ENCODE data around the gene NPFFR1.

NPFFR1 gene

GRCh38 chr10:70283445-70284399 lies at the start of gene NPFFR1:
NPFFR1 (minus strand) TSS chr10:70284004; CDS start chr10:70283676, 328 bp downstream.
- DNase-seq: peak; percentile 21

- DNase-seq: no peak
Observed at GRCh38 chr10:70333268-70333667, 49.5 kb upstream of the NPFFR1 start.

- DNase-seq: peak; percentile 14
Observed at GRCh38 chr10:70331486-70332268, 47.9 kb upstream of the NPFFR1 start.

- DNase-seq: no peak
Observed at GRCh38 chr10:70331160-70331485, 47.3 kb upstream of the NPFFR1 start.

- no peak for DNase-seq
Observed at GRCh38 chr10:70330671-70331070, 46.9 kb upstream of the NPFFR1 start.

- DNase-seq: no peak
Observed at GRCh38 chr10:70328967-70329366, 45.2 kb upstream of the NPFFR1 start.

- DNase-seq: no peak
Observed at GRCh38 chr10:70328018-70328417, 44.2 kb upstream of the NPFFR1 start.

- DNase-seq: no peak
Observed at GRCh38 chr10:70324951-70325781, 41.4 kb upstream of the NPFFR1 start.

GRCh38 chr10:70324339-70324861 lies 40.6 kb upstream of the NPFFR1 start:
- DNase-seq: no peak

- no peak for DNase-seq
Observed at GRCh38 chr10:70323697-70324338, 40.0 kb upstream of the NPFFR1 start.

- DNase-seq: no peak
Observed at GRCh38 chr10:70323138-70323696, 39.4 kb upstream of the NPFFR1 start.

- no peak for DNase-seq
Observed at GRCh38 chr10:70321897-70322890, 38.4 kb upstream of the NPFFR1 start.

- no peak for DNase-seq
Observed at GRCh38 chr10:70321233-70321632, 37.4 kb upstream of the NPFFR1 start.

- no peak for DNase-seq
Observed at GRCh38 chr10:70320751-70321150, 36.9 kb upstream of the NPFFR1 start.

GRCh38 chr10:70319824-70320223 lies 36.0 kb upstream of the NPFFR1 start:
- DNase-seq: no peak

- no peak for DNase-seq
Observed at GRCh38 chr10:70319183-70319582, 35.4 kb upstream of the NPFFR1 start.

- DNase-seq: no peak
Observed at GRCh38 chr10:70317943-70318318, 34.1 kb upstream of the NPFFR1 start.

- DNase-seq: no peak
Observed at GRCh38 chr10:70317272-70317942, 33.6 kb upstream of the NPFFR1 start.

GRCh38 chr10:70315815-70316214 lies 32.0 kb upstream of the NPFFR1 start:
- no peak for DNase-seq

- no peak for DNase-seq
Observed at GRCh38 chr10:70315276-70315675, 31.5 kb upstream of the NPFFR1 start.
